A549 treated with AZD9567 at 1 μM for 4 hours (cell line): Measurements from ENCODE around the gene CNOT10. TPM values are rescaled to one million over a fixed set of nuclear protein-coding genes. Genes with fewer than 3 reads are reported as not detected.

Experiments used
- total RNA-seq: library from RNA; stranded (reverse); fragments of 200-300 nt; extraction: Qiagen RNA extraction; gene quantifications from 5 replicates; pipeline ENCODE4 v1.2.3, GENCODE V29; 2022; ENCODE audit not compliant: insufficient read depth

The CNOT10 gene, protein sequence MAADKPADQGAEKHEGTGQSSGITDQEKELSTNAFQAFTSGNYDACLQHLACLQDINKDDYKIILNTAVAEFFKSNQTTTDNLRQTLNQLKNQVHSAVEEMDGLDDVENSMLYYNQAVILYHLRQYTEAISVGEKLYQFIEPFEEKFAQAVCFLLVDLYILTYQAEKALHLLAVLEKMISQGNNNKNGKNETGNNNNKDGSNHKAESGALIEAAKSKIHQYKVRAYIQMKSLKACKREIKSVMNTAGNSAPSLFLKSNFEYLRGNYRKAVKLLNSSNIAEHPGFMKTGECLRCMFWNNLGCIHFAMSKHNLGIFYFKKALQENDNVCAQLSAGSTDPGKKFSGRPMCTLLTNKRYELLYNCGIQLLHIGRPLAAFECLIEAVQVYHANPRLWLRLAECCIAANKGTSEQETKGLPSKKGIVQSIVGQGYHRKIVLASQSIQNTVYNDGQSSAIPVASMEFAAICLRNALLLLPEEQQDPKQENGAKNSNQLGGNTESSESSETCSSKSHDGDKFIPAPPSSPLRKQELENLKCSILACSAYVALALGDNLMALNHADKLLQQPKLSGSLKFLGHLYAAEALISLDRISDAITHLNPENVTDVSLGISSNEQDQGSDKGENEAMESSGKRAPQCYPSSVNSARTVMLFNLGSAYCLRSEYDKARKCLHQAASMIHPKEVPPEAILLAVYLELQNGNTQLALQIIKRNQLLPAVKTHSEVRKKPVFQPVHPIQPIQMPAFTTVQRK
- 24.3 to 32.4 TPM (median 28.2 TPM) in 5 replicates for total RNA-seq

DNA sequence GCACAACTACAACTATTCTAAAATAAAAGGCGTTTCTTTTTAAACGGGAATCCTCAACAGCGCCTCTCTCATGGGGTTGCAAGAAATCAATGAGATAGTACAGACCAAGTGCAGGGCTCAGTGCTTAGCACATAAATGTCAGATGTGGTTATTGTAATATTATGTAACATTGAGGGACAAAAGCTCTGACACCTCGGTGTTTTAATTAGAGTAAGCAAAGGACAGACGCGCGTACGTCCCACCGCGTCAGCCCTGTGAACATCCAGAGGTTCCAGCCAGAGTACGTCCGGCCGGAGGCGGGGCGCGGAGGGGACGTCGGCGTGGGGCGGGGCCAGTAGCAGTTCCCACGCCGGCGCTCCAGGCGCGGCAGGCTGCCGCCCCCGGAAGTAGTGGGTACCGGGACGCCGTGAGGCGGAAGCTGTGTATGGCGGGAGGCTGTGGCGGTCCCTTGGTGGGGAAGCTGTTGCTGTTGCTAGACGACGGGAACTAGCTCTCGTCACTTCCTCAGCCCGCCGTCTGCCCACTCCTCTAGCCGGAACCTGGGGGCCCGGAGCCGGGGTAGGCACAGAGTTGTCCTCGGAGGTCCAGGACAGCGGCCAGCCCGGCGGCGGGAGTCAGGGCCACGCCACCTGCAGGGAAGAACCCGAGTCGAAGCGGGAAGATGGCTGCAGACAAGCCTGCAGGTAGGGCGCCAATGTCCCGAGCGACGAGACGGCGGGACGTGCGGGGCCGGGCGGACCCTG is at the start of gene CNOT10:
CNOT10 (plus strand) TSS at position 389 of the 743 bp plus-strand sequence; CDS start at position 662, 273 bp downstream.

DNA sequence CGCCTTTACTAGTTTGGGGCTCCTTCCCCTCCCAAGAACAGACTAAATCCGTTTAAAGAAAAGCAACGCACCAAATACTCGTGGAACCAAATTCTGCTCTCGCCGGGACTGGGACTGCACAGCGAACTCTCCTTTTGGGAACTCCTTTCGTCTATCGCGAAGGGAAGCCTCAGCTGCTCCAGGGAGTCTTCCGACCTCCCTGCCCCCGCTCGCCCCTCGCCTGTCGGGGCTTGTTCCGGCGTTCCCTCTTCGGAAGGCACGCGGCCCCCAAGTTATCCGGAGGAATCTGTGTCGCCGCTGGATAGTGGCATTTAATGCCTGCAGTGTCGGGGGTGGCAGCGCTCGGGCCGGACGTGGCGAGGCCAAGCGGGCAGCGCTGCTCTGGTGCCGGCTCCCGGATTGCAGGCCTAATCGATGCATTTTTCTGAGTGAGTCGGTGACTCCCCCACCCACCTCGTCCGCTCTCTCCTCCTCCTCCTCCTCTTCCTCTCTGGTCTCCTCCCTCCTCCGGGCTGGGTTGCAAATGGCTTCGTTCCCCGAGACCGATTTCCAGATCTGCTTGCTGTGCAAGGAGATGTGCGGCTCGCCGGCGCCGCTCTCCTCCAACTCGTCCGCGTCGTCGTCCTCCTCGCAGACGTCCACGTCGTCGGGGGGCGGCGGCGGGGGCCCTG is 132.7 kb downstream of the CNOT10 start, which contains the start of gene TRIM71:
TRIM71 (plus strand) TSS at position 440 of the 671 bp plus-strand sequence; CDS start at position 524, 84 bp downstream.

Other genes starting within 250 kb of the CNOT10 start
- 37.5 to 43.0 TPM (median 42.2 TPM) in 5 replicates for gene CMTM6, start 182.3 kb upstream of the CNOT10 start, total RNA-seq
- 40.0 to 83.7 TPM (median 40.8 TPM) in 5 replicates for gene DYNC1LI1, start 114.3 kb upstream of the CNOT10 start, total RNA-seq
- not detected in 5 replicates for gene TRIM71, start 132.8 kb downstream of the CNOT10 start, total RNA-seq